Measurements from ENCODE around the gene CFD.
"Not testable (repeated sequence)": the region's sequence is repeated elsewhere in the genome, so short reads cannot be mapped to it uniquely, and the experiment has no call there.

CFD gene

DNA sequence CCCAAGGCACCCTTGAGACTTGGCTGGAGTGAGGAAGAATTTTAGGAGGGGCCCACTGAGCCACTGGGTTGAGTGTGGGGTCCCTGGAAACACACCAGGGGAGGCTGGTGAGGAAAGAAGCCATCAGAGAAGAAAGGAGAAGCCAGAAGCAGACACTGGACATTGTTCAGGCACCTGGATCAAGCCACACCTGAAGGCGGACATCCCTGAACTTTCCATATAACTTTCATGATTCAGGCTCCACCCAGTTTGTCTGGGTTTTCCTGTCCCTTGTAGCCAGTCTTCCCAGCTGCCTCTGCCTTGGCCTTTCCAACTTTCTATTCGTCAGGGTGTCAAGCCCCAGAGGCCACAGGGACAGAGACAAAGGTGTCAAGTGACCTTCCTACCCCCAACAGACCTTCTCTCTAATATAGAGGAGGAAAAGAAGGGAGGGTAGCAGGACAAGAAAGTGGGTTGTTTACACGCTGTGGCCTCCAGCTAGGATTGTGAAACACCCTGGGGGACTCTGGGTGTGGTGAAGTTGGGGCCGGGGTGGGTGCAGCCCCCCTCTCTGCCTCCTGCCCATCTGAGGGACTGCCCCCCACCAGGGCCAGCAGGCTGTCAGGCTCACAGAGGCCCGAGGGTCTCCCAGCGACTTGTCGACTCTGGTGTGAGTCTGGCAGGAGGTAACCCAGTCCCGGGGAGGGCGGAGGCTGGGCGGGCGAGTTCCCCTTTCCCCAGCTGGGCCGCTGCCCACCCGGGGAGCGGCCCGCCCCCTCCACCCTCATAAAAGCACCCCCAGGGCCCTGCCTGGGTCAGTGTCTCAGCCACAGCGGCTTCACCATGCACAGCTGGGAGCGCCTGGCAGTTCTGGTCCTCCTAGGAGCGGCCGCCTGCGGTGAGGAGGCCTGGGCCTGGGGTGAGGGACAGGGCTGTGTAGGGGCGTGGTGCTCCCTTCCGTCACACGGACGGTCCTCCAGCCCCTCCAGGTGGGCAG lies at the start of gene CFD:
Gene CFD (plus strand): TSS at position 797 of the 976 bp plus-strand sequence. CDS start 26 bp downstream, at position 823.
- FAIRE-seq, result no peak

DNA sequence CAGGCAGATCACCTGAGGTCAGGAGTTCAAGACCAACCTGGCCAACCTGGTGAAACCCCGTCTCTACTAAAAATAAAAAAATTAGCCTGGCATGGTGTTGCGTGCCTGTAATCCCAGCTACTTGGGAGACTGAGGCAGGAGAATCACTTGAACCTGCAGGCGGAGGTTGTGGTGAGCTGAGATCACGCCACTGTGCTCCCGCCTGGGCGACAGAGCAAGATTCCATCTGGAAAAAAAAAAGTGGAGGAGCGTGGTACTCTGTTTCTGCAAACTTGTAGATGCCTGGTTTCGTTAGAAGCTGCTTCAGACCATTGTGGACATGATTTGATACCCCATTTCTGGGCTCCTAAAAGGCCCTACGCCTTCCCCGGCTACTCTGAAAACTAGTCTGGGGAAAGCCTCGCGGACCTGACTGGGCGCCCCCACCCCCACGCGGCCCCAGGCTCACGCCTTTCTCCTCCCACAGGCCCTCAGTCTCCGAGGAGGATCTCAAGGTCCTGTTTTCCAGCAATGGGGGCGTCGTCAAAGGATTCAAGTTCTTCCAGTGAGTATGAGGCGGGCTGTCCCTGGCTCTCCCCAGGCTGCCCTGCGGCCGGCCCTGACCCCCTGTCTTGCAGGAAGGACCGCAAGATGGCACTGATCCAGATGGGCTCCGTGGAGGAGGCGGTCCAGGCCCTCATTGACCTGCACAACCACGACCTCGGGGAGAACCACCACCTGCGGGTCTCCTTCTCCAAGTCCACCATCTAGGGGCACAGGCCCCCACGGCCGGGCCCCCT lies 49.2 kb upstream of the CFD start:
- FAIRE-seq, result no peak

DNA sequence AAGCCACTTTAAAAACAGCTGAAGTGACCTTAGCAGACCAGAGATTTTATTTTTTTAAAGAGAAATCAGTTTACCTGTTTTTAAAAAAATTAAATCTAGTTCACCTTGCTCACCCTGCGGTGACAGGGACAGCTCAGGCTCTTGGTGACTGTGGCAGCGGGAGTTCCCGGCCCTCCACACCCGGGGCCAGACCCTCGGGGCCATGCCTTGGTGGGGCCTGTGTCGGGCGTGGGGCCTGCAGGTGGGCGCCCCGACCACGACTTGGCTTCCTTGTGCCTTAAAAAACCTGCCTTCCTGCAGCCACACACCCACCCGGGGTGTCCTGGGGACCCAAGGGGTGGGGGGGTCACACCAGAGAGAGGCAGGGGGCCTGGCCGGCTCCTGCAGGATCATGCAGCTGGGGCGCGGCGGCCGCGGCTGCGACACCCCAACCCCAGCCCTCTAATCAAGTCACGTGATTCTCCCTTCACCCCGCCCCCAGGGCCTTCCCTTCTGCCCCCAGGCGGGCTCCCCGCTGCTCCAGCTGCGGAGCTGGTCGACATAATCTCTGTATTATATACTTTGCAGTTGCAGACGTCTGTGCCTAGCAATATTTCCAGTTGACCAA lies 48.5 kb upstream of the CFD start:
- no peak for FAIRE-seq

DNA sequence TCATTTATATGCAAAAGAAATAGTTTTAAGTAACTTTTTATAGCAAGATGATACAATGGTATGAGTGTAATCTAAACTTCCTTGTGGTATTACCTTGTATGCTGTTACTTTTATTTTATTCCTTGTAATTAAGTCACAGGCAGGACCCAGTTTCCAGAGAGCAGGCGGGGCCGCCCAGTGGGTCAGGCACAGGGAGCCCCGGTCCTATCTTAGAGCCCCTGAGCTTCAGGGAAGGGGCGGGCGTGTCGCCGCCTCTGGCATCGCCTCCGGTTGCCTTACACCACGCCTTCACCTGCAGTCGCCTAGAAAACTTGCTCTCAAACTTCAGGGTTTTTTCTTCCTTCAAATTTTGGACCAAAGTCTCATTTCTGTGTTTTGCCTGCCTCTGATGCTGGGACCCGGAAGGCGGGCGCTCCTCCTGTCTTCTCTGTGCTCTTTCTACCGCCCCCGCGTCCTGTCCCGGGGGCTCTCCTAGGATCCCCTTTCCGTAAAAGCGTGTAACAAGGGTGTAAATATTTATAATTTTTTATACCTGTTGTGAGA lies 47.9 kb upstream of the CFD start:
- FAIRE-seq, result no peak

DNA sequence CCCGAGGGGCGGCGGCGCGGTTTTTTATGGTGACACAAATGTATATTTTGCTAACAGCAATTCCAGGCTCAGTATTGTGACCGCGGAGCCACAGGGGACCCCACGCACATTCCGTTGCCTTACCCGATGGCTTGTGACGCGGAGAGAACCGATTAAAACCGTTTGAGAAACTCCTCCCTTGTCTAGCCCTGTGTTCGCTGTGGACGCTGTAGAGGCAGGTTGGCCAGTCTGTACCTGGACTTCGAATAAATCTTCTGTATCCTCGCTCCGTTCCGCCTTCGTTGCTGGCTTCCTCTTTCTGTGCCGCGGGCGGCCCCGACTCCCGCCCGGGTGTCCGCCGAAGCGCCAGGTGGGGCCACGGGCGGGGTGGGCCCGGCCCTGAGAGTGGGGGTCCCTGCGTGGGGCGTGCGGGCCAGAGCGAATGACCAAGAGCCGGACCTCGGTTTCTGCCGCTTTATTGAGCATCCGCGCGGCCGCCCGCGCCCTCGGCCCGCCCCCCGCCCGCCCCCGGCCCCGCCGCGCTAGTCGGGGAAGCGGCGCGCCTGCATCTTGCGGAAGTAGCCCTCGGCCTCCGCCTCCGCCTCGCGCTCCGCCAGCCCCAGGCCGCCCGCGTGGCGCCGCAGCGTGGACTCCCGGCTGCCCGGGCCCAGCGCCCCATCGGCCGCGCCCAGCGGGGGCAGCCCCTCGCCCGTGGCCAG lies 47.3 kb upstream of the CFD start:
- no peak for FAIRE-seq

DNA sequence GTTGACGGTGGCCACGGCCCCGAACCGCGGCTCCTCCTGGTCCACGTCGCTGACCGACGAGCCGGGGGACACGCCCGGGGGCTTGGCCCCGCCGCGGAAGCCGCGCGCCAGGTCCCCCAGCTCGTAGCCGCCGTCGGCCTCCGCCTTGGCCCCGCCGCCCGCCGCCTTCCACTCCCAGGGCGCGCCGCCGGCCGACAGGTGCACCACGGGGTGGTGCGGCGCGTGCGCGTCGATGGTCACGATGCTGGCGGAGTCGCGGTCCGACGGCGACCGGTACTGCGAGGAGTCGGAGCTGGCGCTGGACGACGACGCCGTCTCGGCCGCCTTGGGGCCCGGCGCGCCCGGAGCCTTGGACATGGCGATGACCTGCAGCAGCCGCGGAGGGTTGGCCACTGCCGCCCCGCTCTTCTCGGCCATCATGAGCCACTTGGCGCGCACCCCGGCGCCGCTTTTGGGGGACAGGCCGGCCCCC lies 46.7 kb upstream of the CFD start:
- no peak for FAIRE-seq

DNA sequence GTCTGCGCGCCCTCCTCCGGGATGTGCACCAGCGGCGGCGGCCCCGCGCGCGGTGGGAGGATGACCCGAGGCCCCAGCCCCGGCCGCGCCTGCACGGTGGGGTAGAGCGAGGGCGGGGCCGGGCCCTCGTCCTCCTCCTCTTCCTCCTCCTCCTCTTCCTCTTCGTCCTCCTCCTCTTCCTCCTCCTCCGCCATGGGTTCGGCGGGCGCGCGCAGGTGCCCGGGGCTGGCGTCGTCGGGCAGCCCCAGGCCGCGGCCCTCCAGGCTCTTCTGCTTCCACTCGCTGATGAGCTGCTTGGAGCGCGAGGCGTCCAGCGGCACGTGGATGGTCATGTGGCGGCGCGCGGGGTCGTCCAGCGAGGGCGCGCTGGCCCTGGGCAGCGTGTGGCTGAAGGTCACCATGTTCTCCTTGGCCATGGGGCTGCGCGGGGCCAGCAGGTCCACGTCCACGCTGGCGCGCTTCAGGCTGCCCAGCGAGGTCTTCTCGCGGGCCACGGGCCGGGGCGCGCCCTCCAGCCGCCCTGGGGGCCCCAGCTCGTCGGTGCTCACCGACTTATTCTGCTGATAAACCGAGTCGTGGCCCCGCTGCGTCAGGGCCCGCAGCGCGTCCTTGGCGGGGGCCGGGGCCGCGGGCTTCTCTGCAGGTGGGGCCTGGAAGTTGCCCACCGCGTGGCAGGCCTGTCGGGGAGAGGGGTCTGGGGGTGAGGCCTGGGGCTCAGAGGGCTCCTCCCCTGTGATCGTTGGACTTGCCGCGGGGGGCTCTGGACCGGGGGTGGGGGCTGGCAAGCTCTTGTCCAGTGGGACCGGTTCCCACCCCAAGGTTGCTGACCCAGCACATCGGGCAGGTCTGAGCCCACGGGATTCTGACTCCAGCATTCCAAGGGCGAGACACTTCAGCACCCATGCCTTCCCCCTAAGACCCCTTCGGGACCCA lies 46.0 kb upstream of the CFD start:
- FAIRE-seq, result no peak

DNA sequence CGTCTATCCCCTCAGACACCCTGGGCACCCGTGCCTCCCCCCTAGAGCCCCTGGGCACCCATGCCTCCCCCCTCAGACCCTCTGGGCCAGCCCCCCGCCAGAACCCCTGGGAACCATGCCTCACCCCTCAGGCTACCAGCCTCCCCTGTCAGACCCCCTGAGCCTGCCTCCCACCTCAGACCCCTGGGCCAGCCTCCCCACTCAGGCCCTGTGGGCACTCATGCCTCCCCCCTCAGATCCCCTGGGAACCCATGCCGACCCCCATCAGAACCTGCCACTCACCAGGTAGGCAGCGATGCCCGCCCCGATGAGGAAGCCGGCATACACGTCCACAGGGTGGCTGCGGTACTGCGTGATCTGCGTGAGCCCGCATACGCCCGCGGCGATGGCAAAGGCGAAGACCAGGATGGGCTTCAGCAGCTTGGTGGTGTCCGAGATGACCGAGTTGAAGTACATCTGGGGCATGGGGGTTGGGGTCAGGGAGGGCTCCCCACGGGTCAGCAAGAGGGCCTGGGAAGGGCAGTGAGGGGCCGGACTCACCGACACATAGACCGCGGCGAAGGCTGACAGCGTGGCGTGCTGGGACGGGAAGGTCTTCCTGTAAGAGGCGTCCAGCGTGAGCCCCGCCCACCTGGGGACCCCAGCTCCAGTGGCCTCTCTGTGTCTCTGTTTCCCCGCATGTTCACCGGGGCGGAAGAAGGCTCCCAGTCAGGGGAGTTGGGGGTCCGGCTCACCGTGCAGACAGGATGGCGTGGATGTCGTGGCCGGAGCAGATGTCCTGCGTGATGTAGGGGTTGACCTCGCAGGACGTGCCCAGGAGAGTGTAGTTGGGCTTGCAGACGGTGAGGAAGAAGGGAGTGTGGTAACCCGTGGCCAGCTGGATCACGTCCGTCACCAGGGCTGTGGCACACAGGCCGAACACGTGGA lies 45.0 kb upstream of the CFD start:
- FAIRE-seq, result no peak

DNA sequence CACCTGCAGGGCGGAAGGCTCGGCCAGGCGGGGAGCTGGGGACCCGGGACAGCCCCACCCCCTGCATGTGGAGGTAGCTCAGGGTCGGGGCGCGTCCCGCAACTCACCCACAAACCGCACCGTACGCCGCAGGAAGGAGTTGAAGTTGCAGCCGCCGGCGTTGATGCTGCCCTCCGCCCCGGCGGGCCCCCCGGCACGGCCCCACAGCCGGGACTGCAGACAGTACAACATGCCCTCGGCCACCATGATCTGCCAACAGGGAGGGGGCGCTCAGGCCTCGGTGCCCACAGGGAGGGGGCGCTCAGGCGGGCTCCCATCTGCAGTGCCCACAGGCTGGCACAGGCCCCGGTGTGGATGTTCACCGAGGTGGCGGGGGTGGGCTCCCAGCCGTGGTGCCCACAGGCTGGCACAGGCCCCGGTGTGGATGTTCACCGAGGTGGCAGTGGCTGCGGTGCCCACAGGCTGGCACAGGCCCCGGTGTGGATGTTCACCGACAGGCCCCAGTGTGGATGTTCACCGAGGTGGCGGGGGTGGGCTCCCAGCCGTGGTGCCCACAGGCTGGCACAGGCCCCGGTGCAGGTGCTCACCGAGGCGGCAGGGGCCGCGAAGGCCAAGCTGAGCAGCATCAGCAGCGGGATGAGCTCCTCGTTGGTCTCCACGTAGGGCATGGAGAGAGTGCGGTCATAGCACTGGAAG lies 44.2 kb upstream of the CFD start:
- FAIRE-seq, result no peak

DNA sequence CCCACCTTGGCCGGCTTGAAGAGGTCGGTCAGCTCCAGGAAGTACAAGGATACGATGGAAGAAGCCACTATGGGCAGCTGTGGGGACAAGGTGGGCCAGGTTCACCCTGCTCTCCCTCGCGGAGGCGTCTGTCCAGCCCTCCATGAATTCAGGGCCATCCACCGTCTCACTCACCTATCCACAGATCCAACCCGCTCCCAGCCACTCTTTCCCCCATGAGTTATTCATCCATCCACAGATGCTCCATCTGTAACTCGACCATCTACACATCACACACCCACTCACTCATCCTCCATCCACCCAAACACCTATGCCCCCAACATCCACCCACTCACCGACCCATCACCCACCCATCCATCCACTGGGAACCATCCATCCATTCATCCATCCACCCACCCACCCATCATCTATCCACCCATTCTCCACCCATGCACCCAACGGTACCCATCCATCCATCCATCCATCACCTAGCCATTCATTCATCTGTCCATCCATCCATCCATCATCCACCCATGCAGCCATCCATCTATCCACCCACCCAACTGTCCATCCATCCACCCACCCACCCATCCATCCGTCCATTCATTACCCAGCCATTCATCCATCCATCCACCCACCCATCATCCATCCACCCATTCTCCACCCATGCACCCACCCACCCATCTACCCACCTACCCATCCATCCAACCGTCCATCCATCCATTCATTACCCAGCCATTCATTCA lies 43.5 kb upstream of the CFD start:
- FAIRE-seq, result no peak

DNA sequence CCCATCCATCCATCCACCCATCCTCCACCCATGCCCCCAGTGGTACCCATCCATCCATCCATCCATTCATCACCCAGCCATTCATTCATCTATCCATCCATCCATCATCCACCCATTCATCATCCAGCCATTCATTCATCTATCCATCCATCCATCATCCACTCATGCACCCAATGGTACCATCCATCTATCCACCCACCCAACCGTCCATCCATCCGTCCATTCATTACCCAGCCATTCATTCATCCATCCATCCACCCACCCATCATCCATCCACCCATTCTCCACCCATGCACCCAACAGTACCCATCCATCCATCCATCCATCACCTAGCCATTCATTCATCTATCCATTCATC lies 43.0 kb upstream of the CFD start:
- no peak for FAIRE-seq

DNA sequence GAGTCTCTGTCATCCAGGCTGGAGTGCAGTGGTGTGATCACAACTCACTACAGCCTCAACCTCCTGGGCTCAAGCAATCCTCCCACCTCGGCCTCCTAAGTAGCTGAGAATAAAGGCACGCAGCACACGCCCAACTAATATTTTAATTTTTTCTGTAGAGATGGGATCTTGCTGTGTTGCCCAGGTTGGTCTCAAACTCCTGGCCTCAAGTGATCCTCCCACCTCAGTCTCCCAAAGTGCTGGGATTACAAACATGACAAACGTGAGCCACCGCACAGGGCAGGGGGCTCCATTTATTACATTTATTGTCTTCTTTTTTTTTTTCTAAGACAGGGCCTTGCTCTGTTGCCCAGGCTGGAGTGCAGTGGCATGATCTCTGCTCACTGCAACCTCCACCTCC lies 39.3 kb upstream of the CFD start:
- not testable (repeated sequence) for FAIRE-seq

DNA sequence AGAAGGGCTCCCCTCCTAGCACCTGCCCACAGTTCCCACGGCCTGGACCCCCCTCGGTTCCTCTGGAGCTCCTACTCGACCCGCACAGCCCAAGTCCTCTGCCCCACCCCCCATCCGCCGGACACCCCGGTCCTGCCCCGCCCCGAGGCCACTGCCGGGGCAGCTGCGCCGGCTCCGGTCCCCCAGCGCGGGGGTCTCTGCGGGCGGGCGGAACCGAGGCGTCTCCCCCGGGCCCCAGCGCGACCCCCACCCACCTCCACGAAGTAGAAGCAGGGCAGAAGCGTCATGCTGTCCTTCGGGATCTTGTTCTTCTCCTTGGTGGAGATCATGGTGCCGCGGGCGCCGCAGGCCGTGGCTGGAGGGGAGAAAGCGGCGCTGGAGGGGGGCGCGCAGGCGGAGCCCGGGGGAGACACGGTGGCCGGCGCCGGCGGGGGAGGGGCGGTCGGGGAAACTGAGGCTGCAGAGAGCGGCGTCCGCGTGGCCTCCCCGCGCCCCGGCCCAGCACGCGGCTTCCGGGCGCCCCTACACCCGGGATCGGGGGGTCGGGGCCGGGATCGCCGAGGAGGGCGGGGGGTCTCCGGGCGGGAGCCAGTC lies 38.1 kb upstream of the CFD start:
- no peak for FAIRE-seq

DNA sequence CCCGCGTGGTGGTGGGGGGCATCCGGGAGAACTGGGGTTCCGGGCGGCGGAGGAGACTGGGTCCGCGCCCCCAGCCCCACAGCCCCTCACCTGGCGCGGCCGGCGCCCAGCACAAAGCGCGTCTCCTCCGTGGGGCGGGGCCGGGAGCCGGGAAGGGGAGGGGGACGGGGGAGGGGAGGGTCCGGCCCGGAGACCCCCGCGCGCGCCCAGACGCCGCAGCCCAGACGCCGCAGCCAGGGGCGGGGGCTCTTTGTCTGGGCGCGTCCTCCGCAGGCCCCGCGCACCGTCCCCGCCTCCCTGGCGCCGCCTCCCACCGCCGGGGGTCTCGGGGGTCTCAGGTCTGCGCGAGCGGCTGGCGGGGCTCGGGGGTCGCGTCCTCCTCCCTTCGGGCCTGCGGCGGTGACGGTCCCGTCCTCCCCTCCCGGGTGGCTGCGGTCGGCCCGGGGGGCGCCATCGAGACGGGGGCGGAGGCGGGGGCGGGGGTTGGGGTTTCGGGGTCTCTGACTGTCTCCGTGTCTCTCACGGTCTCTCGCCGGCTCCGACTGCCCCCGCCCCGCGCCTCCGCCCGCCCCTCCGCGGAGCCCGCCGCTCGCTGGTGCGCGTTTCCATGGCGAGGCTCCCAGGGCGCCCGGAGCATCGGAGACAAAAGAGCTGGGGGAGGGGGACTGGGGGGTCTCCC lies 37.5 kb upstream of the CFD start, which contains the start of gene PLPPR3:
Gene PLPPR3 (minus strand): TSS at position 131 of the 679 bp plus-strand sequence. CDS start 396 bp downstream, outside the sequence.
- no peak for FAIRE-seq

DNA sequence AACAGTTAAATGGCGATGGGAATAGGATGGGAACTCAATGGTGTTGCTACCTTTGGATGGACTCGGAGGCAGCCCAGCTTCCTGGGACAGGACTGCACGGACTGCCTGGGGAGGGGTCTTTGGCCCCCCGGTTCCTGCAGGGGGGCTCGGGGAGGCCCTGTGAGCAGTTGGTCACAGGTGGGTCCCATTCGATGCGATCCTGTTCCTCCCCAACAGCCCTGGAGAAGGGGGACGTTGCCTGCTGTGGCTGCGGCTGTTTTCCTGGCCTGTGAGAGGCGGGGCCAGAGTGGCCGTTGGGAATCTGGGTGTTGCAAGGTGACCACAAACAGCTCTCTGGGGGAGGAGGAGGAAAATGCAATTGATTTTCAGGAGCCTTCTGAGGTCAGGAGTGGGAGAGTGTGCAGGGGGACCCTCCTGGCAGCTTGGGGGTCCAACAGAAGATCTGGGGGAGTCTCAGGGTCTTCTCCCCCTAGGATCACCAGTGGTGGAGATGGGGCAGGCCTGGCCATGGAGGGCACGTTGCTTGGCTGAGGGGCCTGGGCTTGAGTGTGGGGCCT lies 35.8 kb upstream of the CFD start:
- FAIRE-seq, result no peak

DNA sequence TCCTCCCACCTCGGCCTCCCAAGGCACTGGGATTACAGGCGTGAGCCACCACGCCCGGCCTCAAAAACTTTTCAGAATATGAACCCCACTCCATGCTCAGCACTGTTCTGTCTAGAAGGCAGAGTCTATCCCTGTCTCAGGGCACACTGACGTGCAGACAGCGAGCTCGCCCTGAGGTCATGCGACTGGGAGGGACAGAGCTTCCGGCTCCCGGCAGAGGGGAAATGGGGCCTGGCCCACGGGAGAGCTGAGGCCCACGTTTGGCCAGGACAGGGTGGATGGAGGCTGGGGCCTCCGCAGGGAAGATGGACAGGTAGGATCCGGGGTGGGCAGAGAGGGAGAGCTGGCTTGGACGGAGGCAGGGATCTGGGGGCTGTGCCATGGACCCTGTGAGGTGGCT lies 34.6 kb upstream of the CFD start:
- no peak for FAIRE-seq
